Liver (tissue), 9 donors: ENCODE data around the gene TIMD4. TPM values are rescaled to one million over a fixed set of nuclear protein-coding genes. Genes with fewer than 3 reads are reported as not detected.
"Not testable (repeated sequence)": the region's sequence is repeated elsewhere in the genome, so short reads cannot be mapped to it uniquely, and the experiment has no call there.

Experiments
- DNase-seq: peaks from one replicate; pipeline ENCODE4 v3.0.0-alpha.2; 2017; ENCODE audit warnings: low spot score
- H3K27ac ChIP-seq, 2 donors: one replicate each; pipeline ENCODE4 v1.7.0; 2013; ENCODE audit warnings: inconsistent platforms in 2 of 2, low read length in 2 of 2, control low read depth in 1 of 2, low read depth in 1 of 2, mild to moderate bottlenecking in 1 of 2
- H3K27me3 ChIP-seq, 4 donors: one replicate each; pipeline versions ENCODE4 v1.6.1 to v1.7.0; 2013; ENCODE audit warnings: low read length in 3 of 4, inconsistent platforms in 1 of 4, mild to moderate bottlenecking in 1 of 4, moderate library complexity in 1 of 4; ENCODE audit not compliant: control insufficient read depth in 4 of 4, insufficient read depth in 4 of 4
- H3K36me3 ChIP-seq, 4 donors: one replicate each; pipeline versions ENCODE4 v1.6.1 to v1.7.0; 2013; ENCODE audit warnings: low read length in 3 of 4, mild to moderate bottlenecking in 3 of 4, low read depth in 1 of 4, moderate library complexity in 1 of 4; ENCODE audit not compliant: control insufficient read depth in 4 of 4, insufficient read depth in 3 of 4
- H3K4me1 ChIP-seq, 4 donors: one replicate each; pipeline versions ENCODE4 v1.6.1 to v1.7.0; 2013; ENCODE audit warnings: low read length in 3 of 4, mild to moderate bottlenecking in 3 of 4, moderate library complexity in 1 of 4; ENCODE audit not compliant: control insufficient read depth in 4 of 4, insufficient read depth in 4 of 4
- H3K4me3 ChIP-seq, 3 donors: one replicate each; pipeline versions ENCODE4 v1.6.1 to v1.7.0; 2013; ENCODE audit warnings: low read length in 3 of 3, control low read depth in 1 of 3, low read depth in 1 of 3, mild to moderate bottlenecking in 1 of 3
- H3K9ac ChIP-seq, 2 donors: one replicate each; pipeline ENCODE4 v1.7.0; 2013; ENCODE audit warnings: low read length in 2 of 2, mild to moderate bottlenecking in 2 of 2, moderate library complexity in 2 of 2, control low read depth in 1 of 2, low read depth in 1 of 2
- H3K9me3 ChIP-seq, 4 donors: one replicate each; pipeline versions ENCODE4 v1.6.1 to v1.7.0; 2013; ENCODE audit warnings: low read length in 3 of 4; ENCODE audit not compliant: control insufficient read depth in 4 of 4
- ATF3 ChIP-seq: IDR thresholded peaks from 2 replicates; pipeline ENCODE4 v1.6.1; 2016; ENCODE audit warnings: antibody characterized with exemption
- CTCF ChIP-seq: fragments of 150-350 bp; IDR thresholded peaks from 2 replicates; pipeline ENCODE4 v1.5.1; 2017; ENCODE audit warnings: improper control_type of control experiment, low read depth, low read length; ENCODE audit not compliant: missing input control
- EGR1 ChIP-seq, 2 donors: IDR thresholded peaks; 2 replicates each; pipeline ENCODE4 v1.6.1; 2016 to 2018; ENCODE audit warnings: antibody characterized with exemption in 2 of 2, low read depth in 2 of 2
- FOXA1 ChIP-seq: IDR thresholded peaks from 2 replicates; pipeline ENCODE4 v1.6.1; 2016; ENCODE audit warnings: antibody characterized with exemption
- FOXA2 ChIP-seq: IDR thresholded peaks from 2 replicates; pipeline ENCODE4 v1.6.1; 2016; ENCODE audit warnings: antibody characterized with exemption
- GABPA ChIP-seq, 2 donors: IDR thresholded peaks in 1 of 2; conservative IDR thresholded peaks in 1 of 2; 2 replicates each; pipeline ENCODE4 v1.6.1; 2016; ENCODE audit warnings: antibody characterized with exemption in 2 of 2, mild to moderate bottlenecking in 1 of 2, moderate library complexity in 1 of 2
- HNF4A ChIP-seq, 2 donors: conservative IDR thresholded peaks; 2 replicates each; pipeline ENCODE4 v1.6.1; 2016; ENCODE audit warnings: antibody characterized with exemption in 2 of 2, mild to moderate bottlenecking in 2 of 2
- HNF4G ChIP-seq: IDR thresholded peaks from 2 replicates; pipeline ENCODE4 v1.6.1; 2016; ENCODE audit warnings: antibody characterized with exemption
- JUND ChIP-seq, 2 donors: IDR thresholded peaks; 2 replicates each; pipeline ENCODE4 v1.6.1; 2016; ENCODE audit warnings: antibody characterized with exemption in 2 of 2
- MAX ChIP-seq: IDR thresholded peaks from 2 replicates; pipeline ENCODE4 v1.6.1; 2016; ENCODE audit warnings: antibody characterized with exemption
- NR2F2 ChIP-seq: IDR thresholded peaks from 2 replicates; pipeline ENCODE4 v1.6.1; 2016; ENCODE audit warnings: antibody characterized with exemption
- RAD21 ChIP-seq, 2 donors: IDR thresholded peaks; 2 replicates each; pipeline ENCODE4 v1.6.1; 2016; ENCODE audit warnings: antibody characterized with exemption in 2 of 2, mild to moderate bottlenecking in 2 of 2
- REST ChIP-seq: IDR thresholded peaks from 2 replicates; pipeline ENCODE4 v1.6.1; 2016; ENCODE audit warnings: antibody characterized with exemption, mild to moderate bottlenecking
- RXRA ChIP-seq, 2 donors: IDR thresholded peaks; 2 replicates each; pipeline ENCODE4 v1.6.1; 2017 to 2018; ENCODE audit warnings: antibody characterized with exemption in 2 of 2, mild to moderate bottlenecking in 1 of 2
- SP1 ChIP-seq: IDR thresholded peaks from 2 replicates; pipeline ENCODE4 v1.6.1; 2018; ENCODE audit warnings: antibody characterized with exemption, mild to moderate bottlenecking
- TAF1 ChIP-seq: conservative IDR thresholded peaks from 2 replicates; pipeline ENCODE4 v1.6.1; 2016; ENCODE audit warnings: antibody characterized with exemption, mild to moderate bottlenecking
- YY1 ChIP-seq: IDR thresholded peaks from 2 replicates; pipeline ENCODE4 v1.6.1; 2016; ENCODE audit warnings: antibody characterized with exemption, mild to moderate bottlenecking
- ZBTB33 ChIP-seq: IDR thresholded peaks from 2 replicates; pipeline ENCODE4 v1.6.1; 2016; ENCODE audit warnings: antibody characterized with exemption
- WGBS: extraction: QIAGEN DNeasy Blood & Tissue Kit; methylation state at CpG from one replicate; pipeline ENCODE4 v1.1.7; 2013; 5-methylcytosine and 5-hydroxymethylcytosine counted together
- polyA plus RNA-seq, 2 donors: library from polyadenylated mRNA; stranded (reverse) in 1 of 2; unstranded in 1 of 2; fragments of 200-250 nt in 1 of 2; fragments of >200 nt in 1 of 2; fragmentation: Nextera tagmentation in 1 of 2; extraction: Ambion mirVana in 1 of 2; gene quantifications; one replicate each; pipeline versions ENCODE4 v1.2.1 to v1.2.3, GENCODE V29; 2013 to 2015
- total RNA-seq, 2 donors: library from RNA; depleted of rRNA; stranded (reverse); fragments of >200 nt; gene quantifications; one replicate each; pipeline ENCODE4 v1.2.3, GENCODE V29; 2014
- donor health status: healthy.
- donor health status: healthy.
- donor health status: healthy.
- donor health status: healthy.
- donor health status: healthy.

TIMD4 gene
- total and polyA plus RNA-seq, 4 donors = 3.0 to 38.8 (median 8.6) TPM

- Histone ChIP-seq H3K4me1 (no peaks in the 10 kb centered on the region), H3K36me3 (no peaks in the 10 kb centered on the region), H3K9ac (no peak overlapping the region), H3K27me3 (no peaks in the 10 kb centered on the region), H3K9me3 (no peaks in the 10 kb centered on the region), H3K27ac (no peak overlapping the region), H3K4me3 (no peak overlapping the region)
- TF ChIP-seq GABPA (IDR thresholded peaks at IDR 0.05 in 1 of 2, conservative IDR thresholded peaks at IDR 0.05 in 1 of 2) (no peak), HNF4A (conservative IDR thresholded peaks at IDR 0.05) (no peak), REST (no peak), ZBTB33 (no peak), HNF4G (no peak), TAF1 (no peak), NR2F2 (no peak), FOXA2 (no peak), SP1 (no peak), JUND (IDR thresholded peaks at IDR 0.05) (no peak), CTCF (no peak), ATF3 (no peak), MAX (no peak), YY1 (no peak), FOXA1 (no peak), RXRA (IDR thresholded peaks at IDR 0.05) (no peak), RAD21 (IDR thresholded peaks at IDR 0.05) (no peak), EGR1 (IDR thresholded peaks at IDR 0.05; ENCODE audit: low read depth in 2 of 2) (no peak)
- no peak for DNase-seq
- WGBS = 84% methylated on average over 3 of the region's 3 CpGs
These were observed 8.4 kb upstream of the TIMD4 start for GRCh38 chr5:156971415-156971814.

GRCh38 chr5:156967386-156967785, 4.4 kb upstream of the TIMD4 start:
- not testable (repeated sequence) for H3K9me3 ChIP-seq, H3K27ac ChIP-seq, H3K27me3 ChIP-seq, H3K36me3 ChIP-seq, H3K9ac ChIP-seq, H3K4me1 ChIP-seq, DNase-seq, H3K4me3 ChIP-seq
- WGBS = 93% methylated on average over 3 of the region's 3 CpGs
